Fibroblast of the conjunctiva (primary cell): ENCODE results near the gene HLTF.

Experiments
- DNase-seq: peaks from one replicate; pipeline ENCODE4 v3.0.0-alpha.2; 2010; ENCODE audit warnings: low read depth

The HLTF gene

GRCh38 chr3:149018247-149018646 is 68.1 kb downstream of the HLTF start:
- DNase-seq = no peak

GRCh38 chr3:149016669-149017541 is 69.4 kb downstream of the HLTF start:
- peak; percentile 75 for DNase-seq

- DNase-seq = no peak
Observed at GRCh38 chr3:149016242-149016641, 70.1 kb downstream of the HLTF start.

GRCh38 chr3:149015393-149015792 is 70.9 kb downstream of the HLTF start:
- no peak for DNase-seq

- no peak for DNase-seq
Observed at GRCh38 chr3:149013726-149014125, 72.6 kb downstream of the HLTF start.

- no peak for DNase-seq
Observed at GRCh38 chr3:149011676-149012075, 74.7 kb downstream of the HLTF start.

- DNase-seq = no peak
Observed at GRCh38 chr3:149010966-149011365, 75.4 kb downstream of the HLTF start.

GRCh38 chr3:149010504-149010951 is 75.8 kb downstream of the HLTF start:
- no peak for DNase-seq

- DNase-seq = no peak
Observed at GRCh38 chr3:149009732-149010131, 76.6 kb downstream of the HLTF start.

- no peak for DNase-seq
Observed at GRCh38 chr3:149007567-149008257, 78.6 kb downstream of the HLTF start.

- no peak for DNase-seq
Observed at GRCh38 chr3:149005416-149005815, 80.9 kb downstream of the HLTF start.

- no peak for DNase-seq
Observed at GRCh38 chr3:149004622-149005021, 81.7 kb downstream of the HLTF start.

- no peak for DNase-seq
Observed at GRCh38 chr3:149003653-149004305, 82.6 kb downstream of the HLTF start.

GRCh38 chr3:149001727-149002126 is 84.6 kb downstream of the HLTF start:
- no peak for DNase-seq

- no peak for DNase-seq
Observed at GRCh38 chr3:149000206-149000745, 86.1 kb downstream of the HLTF start.

GRCh38 chr3:148999806-149000205 is 86.5 kb downstream of the HLTF start:
- DNase-seq = no peak

GRCh38 chr3:148998715-148999423 is 87.5 kb downstream of the HLTF start:
- DNase-seq = no peak

GRCh38 chr3:148998297-148998696 is 88.0 kb downstream of the HLTF start:
- no peak for DNase-seq

- DNase-seq = no peak
Observed at GRCh38 chr3:148997623-148998022, 88.7 kb downstream of the HLTF start.

GRCh38 chr3:148992635-148993255 is 93.6 kb downstream of the HLTF start:
- DNase-seq = no peak

- no peak for DNase-seq
Observed at GRCh38 chr3:148992027-148992634, 94.2 kb downstream of the HLTF start.
